Measurements from ENCODE around the gene OCEL1.
"Not testable (repeated sequence)": the region's sequence is repeated elsewhere in the genome, so short reads cannot be mapped to it uniquely, and the experiment has no call there.

OCEL1 gene

DNA sequence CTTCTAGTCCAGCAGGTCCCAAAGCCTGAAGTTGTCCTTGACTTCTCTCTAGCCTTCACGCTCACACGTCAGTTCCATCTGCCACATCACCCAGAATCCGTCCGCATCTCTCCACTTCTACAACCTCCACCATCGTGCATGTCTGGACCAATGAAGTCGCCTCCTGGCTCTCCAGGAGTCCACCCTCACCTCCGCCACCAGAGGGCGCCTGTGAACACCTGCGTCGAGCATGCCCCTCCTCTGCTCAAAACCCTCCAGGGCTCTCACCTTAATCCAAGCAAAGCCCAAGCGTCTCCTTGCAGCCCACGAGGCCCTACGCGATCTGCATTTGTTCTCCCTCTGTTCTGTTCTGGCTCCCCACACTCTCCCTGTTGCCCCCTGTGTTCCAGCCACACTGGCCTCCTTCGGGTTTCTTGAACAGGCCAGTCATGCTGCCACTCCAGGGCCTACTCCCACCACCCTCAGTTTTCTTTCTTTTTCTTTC, 34.9 kb downstream of the OCEL1 start:
- H3K4me3 ChIP-seq (ENCODE audit: low read depth, low read length) = no peak overlapping the region

DNA sequence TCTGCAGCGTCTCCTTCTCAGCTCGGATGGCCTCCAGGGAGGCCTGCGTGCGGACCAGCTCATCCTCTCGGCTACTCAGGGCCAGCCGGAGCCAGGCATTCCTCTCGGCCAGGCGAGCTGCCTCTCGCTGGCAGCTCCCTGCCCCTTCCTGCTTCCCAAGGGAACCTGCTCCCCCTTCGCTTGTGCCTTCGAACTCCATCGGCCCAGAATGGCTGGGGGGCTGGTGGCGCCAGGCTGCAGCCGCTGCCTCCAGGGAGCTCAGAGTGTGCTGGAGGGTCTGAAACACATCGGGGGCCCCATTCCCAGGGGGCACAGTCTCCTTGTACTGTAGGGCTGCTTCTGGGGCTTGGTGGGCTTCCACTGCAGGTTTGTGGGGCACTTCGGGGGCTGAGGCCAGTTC, 36.5 kb downstream of the OCEL1 start:
- H3K4me3 ChIP-seq (ENCODE audit: low read depth, low read length) = no peak overlapping the region

- no peak overlapping the region for H3K4me3 ChIP-seq (ENCODE audit: low read depth, low read length)
Measured at GRCh38 chr19:17263712-17264640, 38.0 kb downstream of the OCEL1 start.

DNA sequence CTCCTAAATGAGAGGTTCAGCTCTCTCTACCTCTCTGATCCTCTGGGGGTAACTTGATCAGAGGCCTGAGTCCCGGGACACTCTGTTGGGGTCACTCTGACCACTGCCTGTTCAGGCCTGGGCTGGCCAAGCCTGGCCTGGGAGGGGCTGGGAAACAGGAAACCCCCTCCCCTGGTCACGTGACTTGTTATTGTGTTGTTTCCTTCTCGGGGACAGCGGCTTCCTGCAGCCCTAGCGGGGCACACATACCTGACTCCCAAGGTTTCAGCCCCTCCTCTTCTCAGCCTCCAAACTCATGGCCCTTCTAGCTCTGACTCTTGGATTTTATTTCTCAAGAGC, 38.6 kb downstream of the OCEL1 start, which contains the start of gene USHBP1:
Gene USHBP1 (minus strand): TSS at position 105 of the 339 bp plus-strand sequence. CDS start 446 bp downstream, outside the sequence.
- no peak within 1 kb of the TSS for H3K4me3 ChIP-seq (ENCODE audit: low read depth, low read length)

DNA sequence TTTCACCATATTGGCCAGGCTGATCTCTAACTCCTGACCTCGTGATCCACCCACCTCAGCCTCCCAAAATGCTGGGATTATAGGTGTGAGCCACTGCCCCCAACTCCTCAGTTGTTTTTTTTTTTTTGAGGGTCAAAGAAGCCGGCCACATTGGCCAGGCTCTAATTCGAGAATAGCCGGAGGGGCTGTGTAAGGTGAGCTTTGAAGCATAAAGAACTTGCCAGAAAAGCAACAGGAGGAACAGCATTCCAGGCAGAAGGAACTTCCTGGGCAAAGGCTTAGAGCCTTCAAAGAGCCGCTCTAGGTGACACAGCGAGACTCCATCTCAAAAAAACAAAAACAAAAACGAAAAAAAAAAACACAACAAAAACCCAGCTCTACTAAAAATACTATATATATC, 40.0 kb downstream of the OCEL1 start:
- no peak overlapping the region for H3K4me3 ChIP-seq (ENCODE audit: low read depth, low read length)

GRCh38 chr19:17266589-17266974, 40.6 kb downstream of the OCEL1 start:
- no peak overlapping the region for H3K4me3 ChIP-seq (ENCODE audit: low read depth, low read length)

- peak within 1 kb of the TSS; percentile 82 for H3K4me3 ChIP-seq (ENCODE audit: low read depth, low read length)
Measured at GRCh38 chr19:17266975-17267788, 41.2 kb downstream of the OCEL1 start, which contains the start of gene BABAM1. TSS of gene BABAM1 (plus strand) at chr19:17267443. CDS start at chr19:17268807, 1,364 bp downstream.

DNA sequence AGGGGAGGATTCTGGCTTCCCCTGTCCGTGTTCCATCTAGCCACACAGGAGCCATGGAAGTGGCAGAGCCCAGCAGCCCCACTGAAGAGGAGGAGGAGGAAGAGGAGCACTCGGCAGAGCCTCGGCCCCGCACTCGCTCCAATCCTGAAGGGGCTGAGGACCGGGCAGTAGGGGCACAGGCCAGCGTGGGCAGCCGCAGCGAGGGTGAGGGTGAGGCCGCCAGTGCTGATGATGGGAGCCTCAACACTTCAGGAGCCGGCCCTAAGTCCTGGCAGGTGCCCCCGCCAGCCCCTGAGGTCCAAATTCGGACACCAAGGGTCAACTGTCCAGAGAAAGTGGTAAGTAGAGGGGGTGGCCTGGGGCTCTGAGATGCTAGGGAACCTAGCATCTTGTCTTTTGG, 42.7 kb downstream of the OCEL1 start:
- no peak overlapping the region for H3K4me3 ChIP-seq (ENCODE audit: low read depth, low read length)

- not testable (repeated sequence) for H3K4me3 ChIP-seq (ENCODE audit: low read depth, low read length)
Measured at GRCh38 chr19:17274892-17275291, 48.9 kb downstream of the OCEL1 start.

DNA sequence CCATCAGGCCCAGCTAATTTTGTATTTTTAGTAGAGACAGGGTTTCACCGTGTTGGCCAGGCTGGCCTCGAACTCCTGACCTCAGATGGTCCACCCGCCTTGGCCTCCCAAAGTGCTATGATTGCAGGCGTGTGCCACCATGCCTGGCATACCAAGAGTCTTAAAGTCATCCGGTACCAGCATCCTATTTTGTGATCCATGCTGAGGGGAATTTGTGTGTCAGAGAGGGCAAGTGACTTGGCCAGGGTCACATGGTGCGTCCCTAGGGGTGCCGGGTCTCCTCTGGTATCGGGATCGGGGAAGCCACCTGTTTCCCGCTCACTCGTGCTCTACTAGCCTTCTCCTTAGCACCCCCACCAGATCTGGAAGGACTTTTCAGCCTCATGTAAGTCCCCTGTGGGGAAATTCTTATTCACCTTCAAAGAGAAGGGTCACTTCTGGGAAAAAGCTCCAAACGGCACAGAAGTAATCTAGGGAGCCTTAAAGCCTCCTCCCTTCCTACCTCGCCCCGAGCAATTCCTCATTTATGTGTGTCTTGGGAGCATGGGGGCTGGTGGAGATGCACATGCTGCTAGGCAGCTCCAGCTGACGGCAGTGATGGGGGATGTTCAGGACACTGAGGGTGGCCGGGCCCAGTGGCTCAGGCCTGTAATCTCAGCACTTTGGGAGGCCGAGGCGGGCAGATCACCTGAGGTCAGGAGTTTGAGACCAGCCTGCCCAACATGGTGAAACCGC, 49.6 kb downstream of the OCEL1 start:
- no peak overlapping the region for H3K4me3 ChIP-seq (ENCODE audit: low read depth, low read length)

Measured in iPS-11a (cell line).